Hepatocyte (in vitro differentiated cells): Measurements from ENCODE around the gene PCYT2.

Experiments used
- CTCF ChIP-seq: fragments of 200-600 bp; sonication (generic); IDR thresholded peaks from 2 replicates; pipeline ENCODE4 v1.5.1; 2016; ENCODE audit warnings: antibody characterized with exemption, mild to moderate bottlenecking; ENCODE audit not compliant: poor library complexity
- EZH2 ChIP-seq: fragments of 200-600 bp; sonication (generic); IDR thresholded peaks from 2 replicates; pipeline ENCODE4 v1.6.1; 2016; ENCODE audit warnings: antibody characterized with exemption, mild to moderate bottlenecking, borderline replicate concordance
- EZH2phosphoT487 ChIP-seq: fragments of 200-600 bp; sonication (generic); IDR thresholded peaks from one replicate; pipeline ENCODE4 v1.6.1; 2018; ENCODE audit warnings: antibody characterized with exemption, mild to moderate bottlenecking, low read depth, moderate library complexity; ENCODE audit not compliant: unreplicated experiment, severe bottlenecking

DNA sequence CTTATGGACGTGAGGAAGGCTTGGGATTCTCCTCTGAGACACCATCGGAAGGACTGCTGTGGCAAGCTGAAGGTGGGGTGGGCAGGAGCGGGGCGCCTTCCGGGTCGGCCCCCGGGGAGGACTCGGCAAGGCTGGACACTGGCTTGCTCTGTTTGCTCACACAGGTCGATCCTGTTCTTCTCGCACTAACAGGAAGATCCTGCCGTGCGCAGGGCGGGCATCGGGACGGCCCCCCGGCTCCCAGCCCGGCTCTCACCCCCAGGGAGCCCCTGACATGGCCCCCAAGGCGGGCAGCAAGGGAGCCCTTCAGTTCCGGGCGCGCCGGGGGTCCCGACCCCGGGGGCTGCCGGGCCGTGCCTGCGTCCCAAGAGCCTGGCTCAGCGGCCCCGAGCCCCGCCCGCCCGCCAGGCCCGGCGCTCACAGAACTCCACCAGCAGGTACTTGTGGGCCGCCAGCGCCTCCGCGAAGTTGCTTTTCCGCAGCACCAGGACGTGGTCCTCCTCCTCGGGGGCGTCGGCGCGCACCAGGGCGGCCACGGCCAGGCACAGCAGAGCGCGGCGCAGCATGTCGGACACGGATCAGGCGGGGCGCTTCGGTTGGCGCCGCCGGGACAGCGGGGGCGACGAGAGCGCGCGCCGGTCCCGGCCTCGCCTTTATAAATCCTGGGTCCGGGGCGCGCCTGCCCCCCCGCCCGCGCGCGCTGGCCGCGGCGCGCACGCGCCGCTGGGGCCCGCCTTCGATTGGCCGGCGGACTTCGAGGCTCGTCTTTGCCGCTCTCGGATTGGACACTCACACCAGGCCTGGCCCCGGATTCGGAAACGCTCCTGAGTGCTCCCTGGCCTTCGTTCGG, 51.1 kb downstream of the PCYT2 start, which contains the start of gene P4HB:
- no peak for TF ChIP-seq CTCF
- no peak for TF ChIP-seq EZH2
- TF ChIP-seq EZH2phosphoT487, result no peak
